ENCODE results near the gene PSD2. TPM values are rescaled to one million over a fixed set of nuclear protein-coding genes. Genes with fewer than 3 reads are reported as not detected.

Gene PSD2
- total RNA-seq, 1 donor from 2014 or later: not detected

DNA sequence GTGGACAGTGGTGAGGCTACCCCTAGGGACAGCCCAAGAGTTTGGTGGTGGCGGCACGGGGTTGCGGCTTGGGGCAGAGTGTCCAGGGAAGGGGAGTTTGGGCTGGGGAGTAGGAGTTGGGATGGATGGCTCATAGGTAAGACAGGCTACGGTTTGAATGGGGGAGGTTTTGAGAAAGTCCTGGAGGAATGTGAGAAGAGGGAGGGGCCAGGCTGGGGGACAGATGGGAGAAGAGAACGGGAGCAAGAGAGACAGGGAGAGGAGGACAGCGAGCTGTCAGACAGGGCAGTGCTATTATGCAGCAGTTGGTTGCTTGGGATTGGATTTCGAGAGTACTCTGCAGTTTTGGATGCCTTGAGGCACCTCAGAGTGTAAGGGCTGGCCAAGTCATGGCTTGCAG, 24.5 kb downstream of the PSD2 start:
- DNase-seq (ENCODE audit: low read depth): no peak
- no peak overlapping the region for H3K4me3 ChIP-seq (ENCODE audit: low read depth, low read length)
- TF ChIP-seq, protein P1, sequence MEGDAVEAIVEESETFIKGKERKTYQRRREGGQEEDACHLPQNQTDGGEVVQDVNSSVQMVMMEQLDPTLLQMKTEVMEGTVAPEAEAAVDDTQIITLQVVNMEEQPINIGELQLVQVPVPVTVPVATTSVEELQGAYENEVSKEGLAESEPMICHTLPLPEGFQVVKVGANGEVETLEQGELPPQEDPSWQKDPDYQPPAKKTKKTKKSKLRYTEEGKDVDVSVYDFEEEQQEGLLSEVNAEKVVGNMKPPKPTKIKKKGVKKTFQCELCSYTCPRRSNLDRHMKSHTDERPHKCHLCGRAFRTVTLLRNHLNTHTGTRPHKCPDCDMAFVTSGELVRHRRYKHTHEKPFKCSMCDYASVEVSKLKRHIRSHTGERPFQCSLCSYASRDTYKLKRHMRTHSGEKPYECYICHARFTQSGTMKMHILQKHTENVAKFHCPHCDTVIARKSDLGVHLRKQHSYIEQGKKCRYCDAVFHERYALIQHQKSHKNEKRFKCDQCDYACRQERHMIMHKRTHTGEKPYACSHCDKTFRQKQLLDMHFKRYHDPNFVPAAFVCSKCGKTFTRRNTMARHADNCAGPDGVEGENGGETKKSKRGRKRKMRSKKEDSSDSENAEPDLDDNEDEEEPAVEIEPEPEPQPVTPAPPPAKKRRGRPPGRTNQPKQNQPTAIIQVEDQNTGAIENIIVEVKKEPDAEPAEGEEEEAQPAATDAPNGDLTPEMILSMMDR (conservative IDR thresholded peaks at IDR 0.05; ENCODE audit: low read depth, low read length): no peak

DNA sequence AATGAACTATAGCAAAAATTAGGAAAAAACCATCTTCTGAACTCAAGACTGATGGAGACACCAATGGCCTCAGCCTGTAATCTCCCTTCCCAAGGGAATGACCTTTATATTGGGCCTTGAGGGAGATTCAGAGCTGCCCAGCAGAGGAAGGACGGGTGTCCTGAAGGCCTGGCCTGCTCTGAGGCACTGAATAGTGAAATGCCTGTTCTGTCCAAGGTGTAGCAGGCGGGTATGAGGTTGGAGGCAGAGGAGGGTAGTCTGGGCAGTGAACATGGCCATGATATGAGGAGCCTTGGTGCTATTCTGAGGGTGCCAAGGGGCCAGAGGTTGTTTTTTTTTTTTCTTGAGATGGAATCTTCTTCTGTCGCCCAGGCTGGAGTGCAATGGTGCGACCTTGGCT, 25.0 kb downstream of the PSD2 start:
- no peak for DNase-seq (ENCODE audit: low read depth)
- TF ChIP-seq, protein P1 (conservative IDR thresholded peaks at IDR 0.05; ENCODE audit: low read depth, low read length): no peak
- H3K4me3 ChIP-seq (ENCODE audit: low read depth, low read length): no peak overlapping the region

- H3K4me3 ChIP-seq (ENCODE audit: low read depth, low read length): no peak overlapping the region
- no peak for DNase-seq (ENCODE audit: low read depth)
- TF ChIP-seq, protein P1 (conservative IDR thresholded peaks at IDR 0.05; ENCODE audit: low read depth, low read length): no peak
These were observed 26.4 kb downstream of the PSD2 start for GRCh38 chr5:139821806-139822552.

- TF ChIP-seq, protein P1 (conservative IDR thresholded peaks at IDR 0.05; ENCODE audit: low read depth, low read length): no peak
These were observed 27.2 kb downstream of the PSD2 start for GRCh38 chr5:139822553-139823425.

GRCh38 chr5:139823757-139824355, 28.2 kb downstream of the PSD2 start:
- no peak overlapping the region for H3K4me3 ChIP-seq (ENCODE audit: low read depth, low read length)
- TF ChIP-seq, protein P1 (conservative IDR thresholded peaks at IDR 0.05; ENCODE audit: low read depth, low read length): no peak
- DNase-seq (ENCODE audit: low read depth): no peak

More at GRCh38 chr5:139822553-139823425, 27.2 kb downstream of the PSD2 start:
- no peak overlapping the region for H3K4me3 ChIP-seq (ENCODE audit: low read depth, low read length)
- DNase-seq (ENCODE audit: low read depth): no peak

GRCh38 chr5:139825690-139826089, 30.1 kb downstream of the PSD2 start:
- TF ChIP-seq, protein P1 (conservative IDR thresholded peaks at IDR 0.05; ENCODE audit: low read depth, low read length): no peak
- no peak for DNase-seq (ENCODE audit: low read depth)
- H3K4me3 ChIP-seq (ENCODE audit: low read depth, low read length): no peak overlapping the region
